SK-N-SH treated with all-trans-retinoic acid at 6 μM for 48 hours (cell line): ENCODE results near the gene BRAP.

Experiments
- ATAC-seq: fragments of 200-7000 bp; cut with Tn5 transposase; 3 replicates; pipeline ENCODE4 v1.9.1; 2020; ENCODE audit warnings: mild to moderate bottlenecking, moderate library complexity
- ARNTL ChIP-seq: fragments of 450-650 bp; formaldehyde crosslinking; IDR thresholded peaks from 2 replicates; pipeline ENCODE4 v1.5.0; 2020; ENCODE audit warnings: low read depth, mild to moderate bottlenecking, moderate library complexity, borderline replicate concordance
- BACH2 ChIP-seq: fragments of 250-450 bp; sonication (Bioruptor Pico); IDR thresholded peaks from 2 replicates; pipeline ENCODE4 v1.9.0; 2021; ENCODE audit warnings: mild to moderate bottlenecking, borderline replicate concordance
- CREB5 ChIP-seq: fragments of 250-450 bp; sonication (Bioruptor Pico); IDR thresholded peaks from 2 replicates; pipeline ENCODE4 v1.5.1; 2020; ENCODE audit warnings: low read depth, mild to moderate bottlenecking, moderate library complexity
- CSDC2 ChIP-seq: fragments of 250-450 bp; sonication (Bioruptor Pico); IDR thresholded peaks from 2 replicates; pipeline ENCODE4 v1.5.0; 2020; ENCODE audit warnings: mild to moderate bottlenecking, moderate library complexity
- CSRNP3 ChIP-seq: fragments of 250-450 bp; sonication (Bioruptor Pico); IDR thresholded peaks from 2 replicates; pipeline ENCODE4 v1.5.1; 2021; ENCODE audit warnings: mild to moderate bottlenecking, moderate library complexity
- ESRRG ChIP-seq: fragments of 250-450 bp; sonication (Bioruptor Pico); IDR thresholded peaks from 2 replicates; pipeline ENCODE4 v1.6.1; 2021; ENCODE audit warnings: mild to moderate bottlenecking
- GLIS3 ChIP-seq: fragments of 250-450 bp; sonication (Bioruptor Pico); IDR thresholded peaks from 2 replicates; pipeline ENCODE4 v1.5.0; 2020; ENCODE audit warnings: mild to moderate bottlenecking, moderate library complexity
- ISL1 ChIP-seq: fragments of 250-450 bp; sonication (Bioruptor Pico); IDR thresholded peaks from 2 replicates; pipeline ENCODE4 v2.1.2; 2022; ENCODE audit warnings: mild to moderate bottlenecking, moderate library complexity
- OSR1 ChIP-seq: fragments of 250-450 bp; sonication (Bioruptor Pico); IDR thresholded peaks from 2 replicates; pipeline ENCODE4 v1.8.0; 2022; ENCODE audit warnings: moderate library complexity, mild to moderate bottlenecking, inconsistent platforms
- PATZ1 ChIP-seq: fragments of 250-450 bp; sonication (Bioruptor Pico); IDR thresholded peaks from 2 replicates; pipeline ENCODE4 v1.8.0; 2020; ENCODE audit warnings: mild to moderate bottlenecking, moderate library complexity, borderline replicate concordance
- PPARA ChIP-seq: fragments of 250-450 bp; sonication (Bioruptor Pico); IDR thresholded peaks from 2 replicates; pipeline ENCODE4 v1.5.0; 2020; ENCODE audit warnings: mild to moderate bottlenecking, borderline replicate concordance
- RARB ChIP-seq: fragments of 250-450 bp; sonication (Bioruptor Pico); IDR thresholded peaks from 2 replicates; pipeline ENCODE4 v1.8.0; 2021; ENCODE audit warnings: mild to moderate bottlenecking, moderate library complexity
- SNAI2 ChIP-seq: fragments of 250-450 bp; sonication (Bioruptor Pico); IDR thresholded peaks from 2 replicates; pipeline ENCODE4 v1.5.0; 2020; ENCODE audit warnings: mild to moderate bottlenecking, moderate library complexity
- TCF4 ChIP-seq: fragments of 250-450 bp; sonication (Bioruptor Pico); IDR thresholded peaks from 2 replicates; pipeline ENCODE4 v1.8.0; 2021; ENCODE audit warnings: mild to moderate bottlenecking, moderate library complexity, borderline replicate concordance
- TOX ChIP-seq: fragments of 250-450 bp; sonication (Bioruptor Pico); IDR thresholded peaks from 2 replicates; pipeline ENCODE4 v1.8.0; 2021; ENCODE audit warnings: mild to moderate bottlenecking, moderate library complexity, borderline replicate concordance
- TSHZ2 ChIP-seq: fragments of 250-450 bp; sonication (Bioruptor Pico); IDR thresholded peaks from 2 replicates; pipeline ENCODE4 v1.5.0; 2020; ENCODE audit warnings: mild to moderate bottlenecking, moderate library complexity
- ZC3H10 ChIP-seq: fragments of 250-450 bp; sonication (Bioruptor Pico); IDR thresholded peaks from 2 replicates; pipeline ENCODE4 v1.5.1; 2021; ENCODE audit warnings: mild to moderate bottlenecking, moderate library complexity
- ZFP3 ChIP-seq: fragments of 250-450 bp; sonication (Bioruptor Pico); IDR thresholded peaks from 2 replicates; pipeline ENCODE4 v1.5.0; 2020; ENCODE audit warnings: mild to moderate bottlenecking, moderate library complexity
- ZFP30 ChIP-seq: fragments of 450-650 bp; formaldehyde crosslinking; IDR thresholded peaks from 2 replicates; pipeline ENCODE4 v1.5.0; 2022; ENCODE audit warnings: mild to moderate bottlenecking, moderate library complexity
- ZNF565 ChIP-seq: fragments of 450-650 bp; formaldehyde crosslinking; conservative IDR thresholded peaks from 2 replicates; pipeline ENCODE4 v1.5.0; 2020; ENCODE audit warnings: low read depth, mild to moderate bottlenecking, moderate library complexity
- ZNF70 ChIP-seq: fragments of 450-650 bp; formaldehyde crosslinking; IDR thresholded peaks from 2 replicates; pipeline ENCODE4 v1.5.0; 2020; ENCODE audit warnings: mild to moderate bottlenecking, moderate library complexity
- ZNF8 ChIP-seq: fragments of 450-650 bp; formaldehyde crosslinking; IDR thresholded peaks from 2 replicates; pipeline ENCODE4 v1.5.0; 2020; ENCODE audit warnings: mild to moderate bottlenecking, moderate library complexity

The BRAP gene

GRCh38 chr12:111616177-111616623 lies 69.6 kb downstream of the BRAP start:
- no peak for ATAC-seq
- TF ChIP-seq PPARA (CRISPR knock-in tag) (no peak), TCF4 (CRISPR knock-in tag) (no peak), PATZ1 (no peak), CSRNP3 (no peak), ZNF565 (CRISPR knock-in tag) (no peak), ARNTL (CRISPR knock-in tag) (no peak), ISL1 (CRISPR knock-in tag) (no peak), CSDC2 (CRISPR knock-in tag) (no peak), ESRRG (no peak), OSR1 (CRISPR knock-in tag) (no peak), SNAI2 (CRISPR knock-in tag) (no peak), TOX (CRISPR knock-in tag) (no peak), GLIS3 (CRISPR knock-in tag) (no peak), ZC3H10 (CRISPR knock-in tag) (no peak), ZNF70 (CRISPR knock-in tag) (no peak), CREB5 (CRISPR knock-in tag) (no peak)

GRCh38 chr12:111607239-111607638 lies 78.5 kb downstream of the BRAP start:
- no peak for ATAC-seq
- no peak for TF ChIP-seq PPARA (CRISPR knock-in tag)
- no peak for TF ChIP-seq ZNF8 (CRISPR knock-in tag)
- no peak for TF ChIP-seq BACH2 (CRISPR knock-in tag)
- no peak for TF ChIP-seq ZFP3 (CRISPR knock-in tag)
- TF ChIP-seq ZC3H10 (CRISPR knock-in tag), result no peak
- TF ChIP-seq ZFP30 (CRISPR knock-in tag), result no peak
- no peak for TF ChIP-seq CSRNP3
- TF ChIP-seq PATZ1, result no peak
- no peak for TF ChIP-seq RARB (CRISPR knock-in tag)
- TF ChIP-seq TSHZ2 (CRISPR knock-in tag), result no peak
